Mesodermal cell (in vitro differentiated cells): ENCODE results near the gene JPT2.
A peak's percentile ranks its signal among the peaks of the same experiment; 100 is the strongest.
"Not testable (repeated sequence)": the region's sequence is repeated elsewhere in the genome, so short reads cannot be mapped to it uniquely, and the experiment has no call there.

ENCODE experiments used
- H3K27ac ChIP-seq: 2 replicates; pipeline ENCODE4 v1.7.0; 2013; ENCODE audit warnings: mild to moderate bottlenecking, low read depth, low read length, moderate library complexity; ENCODE audit not compliant: severe bottlenecking
- H3K36me3 ChIP-seq: 2 replicates; pipeline ENCODE4 v1.7.1; 2013; ENCODE audit warnings: mild to moderate bottlenecking, low read length, moderate library complexity; ENCODE audit not compliant: control insufficient read depth, insufficient read depth
- H3K4me1 ChIP-seq: one replicate; pipeline ENCODE4 v1.7.1; 2013; ENCODE audit warnings: mild to moderate bottlenecking, low read length; ENCODE audit not compliant: insufficient read depth, control insufficient read depth, poor library complexity, severe bottlenecking
- H3K4me3 ChIP-seq: 2 replicates; pipeline ENCODE4 v1.7.0; 2013; ENCODE audit warnings: low read length, control low read depth, mild to moderate bottlenecking; ENCODE audit not compliant: insufficient read depth, poor library complexity, severe bottlenecking; ENCODE audit errors: extremely low read depth
- H3K9me3 ChIP-seq: 2 replicates; pipeline ENCODE4 v1.7.1; 2013; ENCODE audit warnings: mild to moderate bottlenecking, low read length, moderate library complexity; ENCODE audit not compliant: control insufficient read depth
- WGBS, 2 experiments: methylation state at CpG; one replicate each; pipeline ENCODE4 v1.1.5; 2013; ENCODE audit warnings: missing lambda C conversion rate in 2 of 2; ENCODE audit not compliant: insufficient coverage in 2 of 2; 5-methylcytosine and 5-hydroxymethylcytosine counted together

The JPT2 gene

GRCh38 chr16:1691276-1691675 lies 13.2 kb downstream of the JPT2 start:
- Histone ChIP-seq H3K9me3 (peaks cover under 1% of the 10 kb centered on the region), H3K27ac (no peak overlapping the region), H3K36me3 (peaks cover 100% of the 10 kb centered on the region), H3K4me3 (no peak overlapping the region), H3K4me1 (peaks cover 12% of the 10 kb centered on the region)

- peak overlapping the region; percentile 23 for H3K27ac ChIP-seq
- WGBS, 2 experiments, result 95% methylated on average over 19 to 21 of the region's 21 CpGs
- peaks cover 7% of the 10 kb centered on the region for H3K9me3 ChIP-seq
- no peak overlapping the region for H3K4me3 ChIP-seq
- peaks cover 12% of the 10 kb centered on the region for H3K4me1 ChIP-seq
- H3K36me3 ChIP-seq, result peaks cover 100% of the 10 kb centered on the region
Observed at GRCh38 chr16:1691956-1692355, 13.9 kb downstream of the JPT2 start.

GRCh38 chr16:1696863-1697262 lies 18.8 kb downstream of the JPT2 start:
- Histone ChIP-seq H3K27ac (no peak overlapping the region), H3K9me3 (peaks cover 7% of the 10 kb centered on the region), H3K4me1 (peaks cover 8% of the 10 kb centered on the region), H3K4me3 (no peak overlapping the region), H3K36me3 (peaks cover 98% of the 10 kb centered on the region)
- 95 to 100% methylated on average over 2 to 4 of the region's 5 CpGs for WGBS, 2 experiments

DNA sequence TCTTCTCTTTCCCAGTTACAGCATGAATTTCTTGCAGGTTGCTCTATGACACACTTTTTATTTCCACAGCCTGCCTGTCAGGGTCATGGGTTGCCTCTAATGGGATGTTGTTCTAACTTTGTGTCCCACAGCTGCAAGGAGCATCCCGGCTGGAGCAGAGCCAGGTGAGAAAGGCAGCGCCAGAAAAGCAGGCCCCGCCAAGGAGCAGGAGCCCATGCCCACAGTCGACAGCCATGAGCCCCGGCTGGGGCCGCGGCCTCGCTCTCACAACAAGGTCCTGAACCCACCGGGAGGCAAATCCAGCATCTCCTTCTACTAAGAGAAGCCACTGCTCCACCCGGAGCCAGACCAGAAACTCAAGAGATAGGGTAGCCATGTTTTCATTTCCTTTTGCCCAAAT lies 20.6 kb downstream of the JPT2 start:
- no peak overlapping the region for H3K27ac ChIP-seq
- peaks cover 96% of the 10 kb centered on the region for H3K36me3 ChIP-seq
- peaks cover 7% of the 10 kb centered on the region for H3K9me3 ChIP-seq
- WGBS, 2 experiments, result 96 to 99% methylated on average over 9 to 10 of the region's 10 CpGs
- H3K4me1 ChIP-seq, result peaks cover 2% of the 10 kb centered on the region
- no peak overlapping the region for H3K4me3 ChIP-seq

GRCh38 chr16:1700246-1700645 lies 22.2 kb downstream of the JPT2 start:
- peaks cover 80% of the 10 kb centered on the region for H3K36me3 ChIP-seq
- peaks cover 7% of the 10 kb centered on the region for H3K9me3 ChIP-seq
- H3K27ac ChIP-seq, result no peak overlapping the region
- no peak overlapping the region for H3K4me3 ChIP-seq
- peaks cover 2% of the 10 kb centered on the region for H3K4me1 ChIP-seq
- 92 to 96% methylated on average over 3 of the region's 3 CpGs for WGBS, 2 experiments

DNA sequence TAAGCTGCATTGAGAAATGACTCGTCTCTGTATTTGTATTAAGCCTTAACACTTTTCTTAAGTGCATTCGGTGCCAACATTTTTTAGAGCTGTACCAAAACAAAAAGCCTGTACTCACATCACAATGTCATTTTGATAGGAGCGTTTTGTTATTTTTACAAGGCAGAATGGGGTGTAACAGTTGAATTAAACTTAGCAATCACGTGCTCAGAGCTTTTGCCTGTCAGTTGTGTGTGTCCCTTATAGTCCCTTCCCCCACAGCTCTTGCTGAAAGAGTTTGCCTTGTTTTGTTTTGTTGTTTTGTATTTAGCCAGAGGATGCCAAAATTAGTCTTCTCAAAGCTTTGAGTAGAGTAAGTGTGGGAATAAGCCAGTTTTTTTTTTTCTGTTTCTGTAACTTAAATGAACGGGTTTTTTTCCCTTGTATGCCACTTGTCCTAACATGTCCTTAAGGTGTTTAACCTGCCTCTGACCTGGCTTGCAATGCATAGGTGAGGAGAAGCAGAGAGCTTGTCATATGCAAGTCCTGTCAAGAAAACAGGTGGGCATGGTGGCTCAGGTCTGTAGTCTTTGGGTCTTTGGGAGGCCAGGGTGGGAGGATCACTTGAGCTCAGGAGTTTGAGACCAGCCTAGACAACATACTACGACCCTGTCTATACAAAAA lies 23.3 kb downstream of the JPT2 start:
- WGBS, 2 experiments, result 95 to 98% methylated on average over 4 of the region's 6 CpGs
- H3K27ac ChIP-seq, result peak overlapping the region; percentile 16

GRCh38 chr16:1705324-1705687 lies 27.2 kb downstream of the JPT2 start:
- WGBS, 2 experiments, result 1% methylated on average over 7 to 9 of the region's 16 CpGs
- Histone ChIP-seq H3K27ac (peak overlapping the region; percentile 93), H3K4me1 (peaks cover 23% of the 10 kb centered on the region), H3K4me3 (peak overlapping the region; percentile 95), H3K36me3 (peaks cover 38% of the 10 kb centered on the region)
- H3K9me3 ChIP-seq, result not testable (repeated sequence)

More for the DNA sequence above, 23.3 kb downstream of the JPT2 start:
- no peak overlapping the region for H3K4me3 ChIP-seq
- H3K36me3 ChIP-seq, result peaks cover 69% of the 10 kb centered on the region
- H3K4me1 ChIP-seq, result peaks cover 2% of the 10 kb centered on the region
- H3K9me3 ChIP-seq, result peaks cover 6% of the 10 kb centered on the region

DNA sequence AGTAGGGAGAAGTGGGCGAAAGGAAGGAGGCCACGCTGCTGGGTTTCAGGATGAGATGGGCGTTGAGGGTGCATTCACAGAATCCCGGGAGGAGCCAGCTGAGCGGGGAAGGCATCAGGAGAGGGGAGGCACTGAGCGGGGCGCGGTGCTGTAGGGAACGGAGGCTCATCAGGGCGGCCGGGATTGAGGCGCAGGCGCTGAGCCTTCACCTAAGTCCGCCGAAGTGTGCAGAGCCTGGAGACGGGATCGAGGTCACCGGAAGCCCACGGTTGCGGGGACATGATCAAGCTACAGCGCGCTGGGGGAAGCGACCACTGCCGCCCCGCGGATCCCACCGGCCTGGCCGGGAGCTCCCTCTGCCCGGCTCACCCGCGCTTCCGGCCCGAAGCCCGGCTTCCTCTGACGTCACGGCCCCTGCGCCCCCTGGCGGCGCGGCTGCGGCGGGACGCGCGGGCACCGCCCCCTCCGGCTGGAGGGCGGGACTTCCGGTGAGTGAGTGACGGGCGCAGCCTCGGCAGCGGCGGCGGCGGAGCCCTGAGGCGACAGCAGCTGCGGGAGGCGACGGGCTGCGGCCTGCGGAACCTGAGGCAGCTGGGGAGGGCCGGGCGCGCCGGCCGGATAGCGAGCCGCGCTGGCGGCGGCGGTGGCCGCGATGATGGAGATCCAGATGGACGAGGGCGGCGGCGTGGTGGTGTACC lies 27.8 kb downstream of the JPT2 start, which contains the start of gene MAPK8IP3:
TSS of gene MAPK8IP3 (plus strand) at position 508 of the 698 bp plus-strand sequence. CDS start at position 653, 145 bp downstream.
- 0% methylated on average over 61 to 71 of the region's 79 CpGs for WGBS, 2 experiments
- Histone ChIP-seq H3K36me3 (peaks cover 33% of the 10 kb centered on the region), H3K4me3 (peak within 1 kb of the TSS; percentile 95), H3K27ac (peak within 1 kb of the TSS; percentile 93), H3K4me1 (peaks cover 21% of the 10 kb centered on the region), H3K9me3 (no peaks in the 10 kb centered on the region)

DNA sequence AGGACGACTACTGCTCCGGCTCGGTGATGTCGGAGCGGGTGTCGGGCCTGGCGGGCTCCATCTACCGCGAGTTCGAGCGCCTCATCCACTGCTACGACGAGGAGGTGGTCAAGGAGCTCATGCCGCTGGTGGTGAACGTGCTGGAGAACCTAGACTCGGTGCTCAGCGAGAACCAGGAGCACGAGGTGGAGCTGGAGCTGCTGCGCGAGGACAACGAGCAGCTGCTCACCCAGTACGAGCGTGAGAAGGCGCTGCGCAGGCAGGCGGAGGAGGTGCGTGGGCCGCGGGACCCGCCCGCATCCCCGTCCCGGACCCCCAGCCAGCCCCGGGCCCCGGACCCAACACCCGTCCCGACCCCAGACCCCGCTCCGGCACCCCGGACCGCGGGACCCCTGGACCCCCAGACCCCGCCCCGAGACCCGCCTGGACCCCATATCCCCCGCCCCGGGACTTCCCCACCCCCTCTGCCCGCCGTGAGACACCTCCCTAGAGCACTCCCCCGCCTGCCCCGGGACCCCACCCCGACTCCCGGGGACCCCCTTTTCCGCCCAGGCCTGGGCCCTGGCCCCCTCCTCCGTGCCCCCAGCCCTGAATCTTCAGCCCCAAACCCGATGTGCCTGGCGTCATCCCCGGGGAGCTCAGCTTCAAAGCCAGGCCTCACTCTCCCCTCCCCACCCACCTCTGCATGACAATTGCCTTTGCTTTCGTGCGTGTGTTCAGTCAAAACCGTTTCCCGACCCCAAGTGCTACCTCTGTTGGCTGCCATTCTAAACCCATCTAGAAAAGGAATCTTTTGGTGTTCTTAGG lies 28.5 kb downstream of the JPT2 start:
- Histone ChIP-seq H3K36me3 (peaks cover 26% of the 10 kb centered on the region), H3K4me1 (peaks cover 21% of the 10 kb centered on the region), H3K9me3 (no peaks in the 10 kb centered on the region), H3K4me3 (peak overlapping the region; percentile 95), H3K27ac (peak overlapping the region; percentile 16)
- 0 to 1% methylated on average over 36 to 42 of the region's 62 CpGs for WGBS, 2 experiments

GRCh38 chr16:1707193-1707790 lies 29.2 kb downstream of the JPT2 start:
- H3K4me3 ChIP-seq, result peak overlapping the region; percentile 95
- H3K4me1 ChIP-seq, result peaks cover 21% of the 10 kb centered on the region
- WGBS, 2 experiments, result 42 to 53% methylated on average over 13 to 16 of the region's 16 CpGs
- H3K27ac ChIP-seq, result peak overlapping the region; percentile 6
- no peaks in the 10 kb centered on the region for H3K9me3 ChIP-seq
- H3K36me3 ChIP-seq, result peaks cover 19% of the 10 kb centered on the region
